Muscle layer of colon (tissue), 2 donors: ENCODE results near the gene MIXL1.

Source experiments
- H3K27ac ChIP-seq: one replicate; pipeline ENCODE4 v1.7.0; 2013; ENCODE audit warnings: low read depth, mild to moderate bottlenecking, low read length, moderate library complexity
- H3K27me3 ChIP-seq, 2 donors: one replicate each; pipeline ENCODE4 v1.7.0; 2013; ENCODE audit warnings: low read length in 2 of 2, mild to moderate bottlenecking in 2 of 2; ENCODE audit not compliant: insufficient read depth in 2 of 2, control insufficient read depth in 1 of 2
- H3K36me3 ChIP-seq: one replicate; pipeline ENCODE4 v1.7.0; 2013; ENCODE audit warnings: mild to moderate bottlenecking, low read length; ENCODE audit not compliant: insufficient read depth
- H3K4me1 ChIP-seq: one replicate; pipeline ENCODE4 v1.7.0; 2013; ENCODE audit warnings: mild to moderate bottlenecking, low read length; ENCODE audit not compliant: insufficient read depth
- H3K4me3 ChIP-seq, 2 donors: one replicate each; pipeline ENCODE4 v1.7.0; 2013; ENCODE audit warnings: low read length in 2 of 2, low read depth in 1 of 2, mild to moderate bottlenecking in 1 of 2, moderate library complexity in 1 of 2
- H3K9ac ChIP-seq: one replicate; pipeline ENCODE4 v1.7.0; 2013; ENCODE audit warnings: low read length
- H3K9me3 ChIP-seq: one replicate; pipeline ENCODE4 v1.7.0; 2013; ENCODE audit warnings: mild to moderate bottlenecking, low read length
- donor health status: abdominal sarcoma.
- donor health status: Adenocarcinoma of cecum.

MIXL1 gene

GRCh38 chr1:226223157-226223785 is at the start of gene MIXL1:
TSS of gene MIXL1 (plus strand) at chr1:226223664. CDS start at chr1:226223682, 18 bp downstream.
- Histone ChIP-seq H3K9ac (no peak within 1 kb of the TSS), H3K4me3 (peak within 1 kb of the TSS in 1 of 2 donors; percentile 38)

GRCh38 chr1:226176870-226177269 is 46.6 kb upstream of the MIXL1 start:
- H3K4me3 ChIP-seq, result no peak overlapping the region
- H3K36me3 ChIP-seq, result no peaks in the 10 kb centered on the region
- H3K4me1 ChIP-seq, result peaks cover under 1% of the 10 kb centered on the region
- no peaks in the 10 kb centered on the region for H3K9me3 ChIP-seq
- H3K27ac ChIP-seq, result no peak overlapping the region
- no peaks in the 10 kb centered on the region for H3K27me3 ChIP-seq
- H3K9ac ChIP-seq, result no peak overlapping the region

More at GRCh38 chr1:226223157-226223785, at the start of gene MIXL1:
- H3K36me3 ChIP-seq, result no peaks in the 10 kb centered on the region
- H3K9me3 ChIP-seq, result no peaks in the 10 kb centered on the region
- H3K27me3 ChIP-seq, result peaks cover 15 to 18% of the 10 kb centered on the region in 2 donors
- H3K4me1 ChIP-seq, result no peaks in the 10 kb centered on the region
- no peak within 1 kb of the TSS for H3K27ac ChIP-seq

GRCh38 chr1:226181996-226182714 is 41.3 kb upstream of the MIXL1 start:
- H3K27me3 ChIP-seq, result no peaks in the 10 kb centered on the region
- H3K27ac ChIP-seq, result no peak overlapping the region
- H3K36me3 ChIP-seq, result no peaks in the 10 kb centered on the region
- no peak overlapping the region for H3K4me3 ChIP-seq
- H3K9me3 ChIP-seq, result no peaks in the 10 kb centered on the region
- peaks cover 30% of the 10 kb centered on the region for H3K4me1 ChIP-seq
- H3K9ac ChIP-seq, result no peak overlapping the region

- Histone ChIP-seq H3K27ac (peak overlapping the region; percentile 96), H3K9ac (peak overlapping the region; percentile 91), H3K4me1 (peaks cover 30% of the 10 kb centered on the region), H3K4me3 (peak overlapping the region; percentile 87 to 89), H3K36me3 (no peaks in the 10 kb centered on the region), H3K27me3 (no peaks in the 10 kb centered on the region), H3K9me3 (no peaks in the 10 kb centered on the region)
Observed at GRCh38 chr1:226185141-226186036, 38.1 kb upstream of the MIXL1 start.

GRCh38 chr1:226186124-226187018 is 37.1 kb upstream of the MIXL1 start, which contains the start of gene ACBD3:
TSS of gene ACBD3 (minus strand) at chr1:226186741. CDS start at chr1:226186675, 66 bp downstream.
- H3K4me1 ChIP-seq, result peaks cover 30% of the 10 kb centered on the region

GRCh38 chr1:226187019-226187322 is 36.5 kb upstream of the MIXL1 start:
- no peaks in the 10 kb centered on the region for H3K36me3 ChIP-seq
- peak overlapping the region; percentile 87 to 89 for H3K4me3 ChIP-seq
- H3K9ac ChIP-seq, result peak overlapping the region; percentile 91
- no peaks in the 10 kb centered on the region for H3K9me3 ChIP-seq
- no peaks in the 10 kb centered on the region for H3K27me3 ChIP-seq
- H3K27ac ChIP-seq, result peak overlapping the region; percentile 96
- peaks cover 28% of the 10 kb centered on the region for H3K4me1 ChIP-seq

More at GRCh38 chr1:226186124-226187018, 37.1 kb upstream of the MIXL1 start, which contains the start of gene ACBD3:
- peak within 1 kb of the TSS; percentile 87 to 89 for H3K4me3 ChIP-seq
- H3K36me3 ChIP-seq, result no peaks in the 10 kb centered on the region
- no peaks in the 10 kb centered on the region for H3K27me3 ChIP-seq
- H3K27ac ChIP-seq, result peak within 1 kb of the TSS; percentile 96
- H3K9me3 ChIP-seq, result no peaks in the 10 kb centered on the region
- H3K9ac ChIP-seq, result peak within 1 kb of the TSS; percentile 91

- H3K9ac ChIP-seq, result peak overlapping the region; percentile 91
- peaks cover 24% of the 10 kb centered on the region for H3K4me1 ChIP-seq
- H3K9me3 ChIP-seq, result no peaks in the 10 kb centered on the region
- H3K27ac ChIP-seq, result no peak overlapping the region
- peak overlapping the region in 1 of 2 donors; percentile 89 for H3K4me3 ChIP-seq
- no peaks in the 10 kb centered on the region for H3K27me3 ChIP-seq
- no peaks in the 10 kb centered on the region for H3K36me3 ChIP-seq
Observed at GRCh38 chr1:226187380-226187779, 36.1 kb upstream of the MIXL1 start.

- Histone ChIP-seq H3K9me3 (no peaks in the 10 kb centered on the region), H3K4me3 (no peak overlapping the region), H3K27me3 (no peaks in the 10 kb centered on the region), H3K4me1 (no peaks in the 10 kb centered on the region), H3K27ac (no peak overlapping the region), H3K9ac (no peak overlapping the region), H3K36me3 (no peaks in the 10 kb centered on the region)
Observed at GRCh38 chr1:226195144-226195543, 28.3 kb upstream of the MIXL1 start.

- H3K9me3 ChIP-seq, result no peaks in the 10 kb centered on the region
- H3K4me3 ChIP-seq, result no peak overlapping the region
- no peak overlapping the region for H3K27ac ChIP-seq
- no peaks in the 10 kb centered on the region for H3K36me3 ChIP-seq
- no peaks in the 10 kb centered on the region for H3K4me1 ChIP-seq
- H3K9ac ChIP-seq, result no peak overlapping the region
- H3K27me3 ChIP-seq, result no peaks in the 10 kb centered on the region
Observed at GRCh38 chr1:226199971-226200370, 23.5 kb upstream of the MIXL1 start.

GRCh38 chr1:226201029-226201593 is 22.4 kb upstream of the MIXL1 start:
- Histone ChIP-seq H3K27me3 (no peaks in the 10 kb centered on the region), H3K4me1 (no peaks in the 10 kb centered on the region), H3K27ac (no peak overlapping the region), H3K36me3 (no peaks in the 10 kb centered on the region), H3K4me3 (no peak overlapping the region), H3K9ac (no peak overlapping the region), H3K9me3 (no peaks in the 10 kb centered on the region)
